ENCODE results near the gene CTDP1.

CTDP1 gene

GRCh38 chr18:79753391-79753851 lies 73.8 kb downstream of the CTDP1 start:
- no peak for TF ChIP-seq FOXP2 (optimal IDR thresholded peaks at IDR 0.05; ENCODE audit: borderline replicate concordance, extremely low read depth, extremely low read length, insufficient read depth)
- TF ChIP-seq REST (IDR thresholded peaks at IDR 0.05; ENCODE audit: insufficient read depth in 1 of 2, low read depth in 2 of 2, low read length in 2 of 2): no peak
- no peak for TF ChIP-seq POLR2AphosphoS5 (IDR thresholded peaks at IDR 0.05; ENCODE audit: low read depth, low read length)
- TF ChIP-seq SIN3A (IDR thresholded peaks at IDR 0.05; ENCODE audit: borderline replicate concordance, insufficient read depth, low read length): no peak
- no peak for TF ChIP-seq TAF1 (IDR thresholded peaks at IDR 0.05; ENCODE audit: borderline replicate concordance, insufficient read depth, low read length)

- no peak for TF ChIP-seq SIN3A (IDR thresholded peaks at IDR 0.05; ENCODE audit: borderline replicate concordance, insufficient read depth, low read length)
- no peak for TF ChIP-seq POLR2AphosphoS5 (IDR thresholded peaks at IDR 0.05; ENCODE audit: low read depth, low read length)
- TF ChIP-seq TAF1 (IDR thresholded peaks at IDR 0.05; ENCODE audit: borderline replicate concordance, insufficient read depth, low read length): no peak
- no peak for TF ChIP-seq REST (IDR thresholded peaks at IDR 0.05; ENCODE audit: insufficient read depth in 1 of 2, low read depth in 2 of 2, low read length in 2 of 2)
- TF ChIP-seq FOXP2 (optimal IDR thresholded peaks at IDR 0.05; ENCODE audit: borderline replicate concordance, extremely low read depth, extremely low read length, insufficient read depth): no peak
Measured at GRCh38 chr18:79754022-79754761, 74.6 kb downstream of the CTDP1 start.

GRCh38 chr18:79754831-79755351 lies 75.3 kb downstream of the CTDP1 start:
- TF ChIP-seq SIN3A (IDR thresholded peaks at IDR 0.05; ENCODE audit: borderline replicate concordance, insufficient read depth, low read length): no peak
- TF ChIP-seq TAF1 (IDR thresholded peaks at IDR 0.05; ENCODE audit: borderline replicate concordance, insufficient read depth, low read length): no peak
- no peak for TF ChIP-seq POLR2AphosphoS5 (IDR thresholded peaks at IDR 0.05; ENCODE audit: low read depth, low read length)
- no peak for TF ChIP-seq REST (IDR thresholded peaks at IDR 0.05; ENCODE audit: insufficient read depth in 1 of 2, low read depth in 2 of 2, low read length in 2 of 2)
- TF ChIP-seq FOXP2 (optimal IDR thresholded peaks at IDR 0.05; ENCODE audit: borderline replicate concordance, extremely low read depth, extremely low read length, insufficient read depth): no peak

GRCh38 chr18:79755496-79756142 lies 76.0 kb downstream of the CTDP1 start:
- no peak for TF ChIP-seq FOXP2 (optimal IDR thresholded peaks at IDR 0.05; ENCODE audit: borderline replicate concordance, extremely low read depth, extremely low read length, insufficient read depth)

- no peak for TF ChIP-seq FOXP2 (optimal IDR thresholded peaks at IDR 0.05; ENCODE audit: borderline replicate concordance, extremely low read depth, extremely low read length, insufficient read depth)
- no peak for TF ChIP-seq POLR2AphosphoS5 (IDR thresholded peaks at IDR 0.05; ENCODE audit: low read depth, low read length)
- no peak for TF ChIP-seq SIN3A (IDR thresholded peaks at IDR 0.05; ENCODE audit: borderline replicate concordance, insufficient read depth, low read length)
- no peak for TF ChIP-seq TAF1 (IDR thresholded peaks at IDR 0.05; ENCODE audit: borderline replicate concordance, insufficient read depth, low read length)
- no peak for TF ChIP-seq REST (IDR thresholded peaks at IDR 0.05; ENCODE audit: insufficient read depth in 1 of 2, low read depth in 2 of 2, low read length in 2 of 2)
Measured at GRCh38 chr18:79756143-79756500, 76.5 kb downstream of the CTDP1 start.
